Erythroblast (primary cell): ENCODE data around the gene AGPS.
"Not testable (repeated sequence)": the region's sequence is repeated elsewhere in the genome, so short reads cannot be mapped to it uniquely, and the experiment has no call there.

Experiments
- DNase-seq, 2 experiments: peaks; one replicate each; lab custom pipeline; 2025; lab: John Stamatoyannopoulos, UW
- GATA1 ChIP-seq: IDR thresholded peaks from 2 replicates; pipeline ENCODE4 v1.6.1; 2011; ENCODE audit warnings: low read depth, mild to moderate bottlenecking, control low read depth, low read length, moderate library complexity
- POLR2A ChIP-seq: IDR thresholded peaks from 2 replicates; pipeline ENCODE4 v1.6.1; 2011; ENCODE audit warnings: mild to moderate bottlenecking, low read length

Gene AGPS

DNA sequence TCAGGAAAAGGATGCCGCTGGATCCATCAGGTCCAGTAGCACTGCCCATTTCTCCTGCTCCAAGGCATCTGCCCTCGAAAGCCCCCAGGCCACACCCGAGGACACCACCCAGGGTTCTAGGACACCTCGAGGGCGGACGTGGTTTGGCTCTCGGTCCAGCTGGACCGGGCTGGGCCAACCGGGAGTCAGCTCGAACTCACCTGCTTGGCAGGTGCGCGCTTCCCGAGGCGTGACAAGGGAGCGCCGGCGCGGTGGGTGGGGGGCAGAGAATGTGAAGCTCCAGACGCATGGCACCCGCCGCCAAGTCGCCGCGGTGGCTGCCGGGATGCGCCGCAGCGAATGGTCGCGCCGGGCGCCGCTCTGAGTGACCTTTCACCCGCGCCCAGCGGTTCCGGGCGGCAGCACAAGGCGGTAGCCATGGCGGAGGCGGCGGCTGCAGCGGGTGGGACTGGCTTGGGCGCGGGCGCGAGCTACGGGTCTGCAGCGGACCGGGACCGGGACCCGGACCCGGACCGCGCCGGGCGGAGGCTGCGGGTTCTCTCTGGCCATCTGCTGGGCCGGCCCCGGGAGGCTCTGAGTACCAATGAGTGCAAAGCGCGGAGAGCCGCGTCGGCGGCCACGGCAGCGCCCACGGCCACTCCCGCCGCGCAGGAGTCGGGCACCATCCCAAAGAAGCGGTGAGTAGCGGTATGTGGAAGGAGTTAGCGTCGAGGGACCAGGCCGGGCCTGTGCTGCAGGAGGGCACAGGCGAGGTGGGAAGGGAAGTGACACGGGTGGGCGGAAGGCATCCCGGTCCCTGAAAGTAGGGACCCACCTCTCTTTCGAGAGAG, at the start of gene AGPS:
TSS of gene AGPS (plus strand) at position 401 of the 830 bp plus-strand sequence. CDS start at position 418, 17 bp downstream.
- TF ChIP-seq GATA1 (no peak), POLR2A (peak; percentile 86)
- peak; percentile 86 to 90 for DNase-seq

DNA sequence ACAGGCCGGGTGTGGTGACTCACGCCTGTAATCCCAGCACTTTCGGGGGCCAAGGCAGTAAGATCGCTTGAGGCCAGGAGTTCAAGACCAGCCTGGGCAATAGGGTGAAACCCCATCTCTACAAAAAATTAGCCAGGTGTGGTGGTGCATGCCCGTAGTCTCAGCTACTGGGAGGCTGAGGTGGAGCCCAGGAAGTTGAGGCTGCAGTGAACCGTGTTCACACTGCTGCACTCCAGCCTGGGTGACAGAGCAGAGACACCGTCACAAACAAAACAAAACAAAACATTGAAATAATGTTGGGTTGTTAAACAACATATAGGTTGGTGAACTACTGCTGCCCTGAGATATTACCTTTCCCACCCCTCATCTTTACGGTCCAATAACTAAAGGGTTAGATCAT, 48.8 kb upstream of the AGPS start:
- DNase-seq = no peak
- TF ChIP-seq POLR2A (no peak), GATA1 (no peak)

DNA sequence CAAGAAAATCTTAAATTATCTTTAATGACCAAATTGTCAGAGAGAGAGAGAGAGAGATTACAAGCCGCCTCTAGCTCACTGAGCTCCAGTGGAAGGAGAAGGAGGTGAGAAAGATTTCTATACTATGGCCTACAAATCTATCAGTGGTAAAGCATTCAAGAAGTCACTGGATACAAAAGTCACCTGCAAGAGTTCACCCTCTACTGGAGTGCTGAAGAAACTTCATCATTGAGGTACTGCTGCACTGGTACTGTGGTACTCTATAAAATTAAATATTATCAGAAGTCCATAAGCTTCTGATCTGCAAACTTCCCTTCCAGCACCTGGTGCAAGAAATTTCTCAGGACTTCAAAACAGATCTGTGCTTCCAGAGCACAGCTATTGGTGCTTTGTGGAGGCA, 48.3 kb upstream of the AGPS start:
- DNase-seq = no peak
- TF ChIP-seq GATA1 (no peak), POLR2A (no peak)

DNA sequence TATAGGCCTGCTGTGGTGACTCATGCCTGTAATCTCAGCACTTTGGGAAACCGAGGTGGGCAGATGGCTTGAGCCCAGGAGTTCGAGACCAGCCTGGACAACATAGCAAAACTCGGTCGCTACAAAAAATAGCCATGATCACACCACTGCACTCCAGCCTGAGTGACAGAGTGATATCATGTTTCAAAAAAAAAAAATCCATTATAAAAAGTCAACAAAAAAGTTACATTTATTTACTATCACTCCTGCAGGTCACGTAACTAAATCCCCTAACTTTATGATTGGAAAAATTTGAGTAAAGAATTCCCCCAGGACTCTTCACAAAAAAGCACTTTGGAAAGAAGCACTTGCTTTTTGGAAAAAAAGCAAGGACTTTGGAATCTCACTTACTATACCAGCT, 46.4 kb upstream of the AGPS start:
- no peak for DNase-seq
- TF ChIP-seq GATA1 (no peak), POLR2A (no peak)

DNA sequence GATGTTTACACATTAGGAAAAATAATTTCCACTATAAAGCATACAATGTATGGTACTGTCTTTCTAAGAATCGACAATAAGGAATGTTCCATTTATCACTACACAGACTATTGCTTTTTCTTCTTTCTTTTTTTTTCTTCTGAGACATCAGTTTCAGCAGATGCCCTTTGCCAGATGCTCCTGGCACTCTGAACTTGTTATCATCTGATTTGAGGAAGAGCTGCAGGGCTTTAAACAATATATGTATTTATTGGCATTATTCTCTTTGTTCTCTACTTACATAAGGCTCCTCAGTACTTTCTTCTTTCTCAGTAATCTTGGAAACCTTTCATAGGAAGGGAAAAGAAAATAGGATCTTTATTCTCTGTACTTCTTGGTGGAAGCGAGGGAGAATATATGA, 45.0 kb upstream of the AGPS start:
- DNase-seq = no peak
- no peak for TF ChIP-seq POLR2A
- TF ChIP-seq GATA1 = no peak

DNA sequence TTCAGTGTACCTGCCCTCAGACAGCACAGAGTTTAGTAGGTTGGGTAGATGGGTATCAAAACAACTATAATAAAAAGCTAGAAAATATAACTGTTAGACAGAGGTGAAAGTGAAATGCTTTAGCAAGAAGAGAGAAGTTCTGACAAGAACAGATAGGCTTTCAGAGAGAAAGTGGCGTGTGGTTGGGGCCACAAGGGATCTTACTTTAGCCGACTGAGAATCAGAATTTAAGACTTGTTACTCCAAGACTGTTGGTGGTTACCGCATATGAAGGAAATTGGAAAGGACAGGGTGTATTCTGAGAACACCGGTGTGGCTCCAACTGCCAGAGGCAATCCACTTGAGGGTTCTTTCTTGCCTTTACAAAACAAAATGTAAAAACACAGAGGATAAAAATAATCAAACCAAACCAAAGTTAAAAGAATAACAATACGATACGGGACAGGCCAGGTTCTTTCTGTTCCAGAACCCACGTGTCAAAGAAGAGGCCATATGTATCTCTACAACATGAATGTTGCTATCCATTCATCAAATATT, 44.4 kb upstream of the AGPS start:
- DNase-seq = no peak

DNA sequence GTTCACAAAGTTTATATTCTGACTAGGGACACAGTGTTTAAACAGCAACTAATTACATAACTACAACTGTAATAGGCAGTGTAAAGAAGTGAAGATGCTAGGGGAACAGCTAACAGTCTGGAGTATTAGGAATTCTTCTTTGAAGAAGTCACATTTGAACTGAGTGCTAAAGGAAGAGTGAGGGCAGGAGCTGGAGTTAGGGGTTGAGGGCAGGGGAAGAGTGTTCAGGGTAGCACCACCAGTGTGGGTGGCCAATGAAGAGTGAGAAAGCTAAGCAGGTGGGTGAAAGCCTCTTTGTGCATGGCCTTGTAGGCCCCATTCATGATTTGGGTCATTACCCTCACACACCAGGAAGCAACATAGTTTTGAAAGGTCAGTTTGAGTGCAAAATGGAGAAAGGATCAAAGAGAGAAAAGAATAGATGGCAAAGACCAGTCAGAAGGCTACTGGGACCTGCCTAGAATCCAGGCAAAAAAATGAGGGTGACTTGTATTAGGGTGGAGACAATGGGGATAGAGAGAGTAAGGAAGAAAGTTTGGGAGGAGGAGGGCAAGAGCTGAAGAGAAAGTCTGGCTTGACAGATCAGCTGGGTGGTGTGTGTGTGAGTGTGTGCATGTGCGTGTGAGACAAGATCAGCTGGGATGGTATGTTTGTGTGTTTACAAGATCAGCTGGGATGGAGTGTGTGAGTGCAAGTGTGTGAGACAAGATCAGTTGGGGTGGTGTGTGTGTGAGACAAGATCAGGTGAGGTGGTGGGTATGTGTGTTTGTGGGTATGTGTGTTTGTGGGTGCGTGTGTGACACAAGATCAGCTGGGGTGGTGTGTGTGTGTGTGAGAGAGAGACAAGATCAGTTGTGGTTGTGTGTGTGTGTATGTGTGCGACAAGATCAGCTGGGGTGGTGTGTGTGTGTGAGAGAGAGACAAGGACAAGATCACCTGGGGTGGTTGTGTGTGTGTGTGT, 43.6 kb upstream of the AGPS start:
- no peak for DNase-seq
- TF ChIP-seq GATA1 (no peak), POLR2A (no peak)

More for the DNA sequence above, 44.4 kb upstream of the AGPS start:
- TF ChIP-seq POLR2A = no peak
- no peak for TF ChIP-seq GATA1

DNA sequence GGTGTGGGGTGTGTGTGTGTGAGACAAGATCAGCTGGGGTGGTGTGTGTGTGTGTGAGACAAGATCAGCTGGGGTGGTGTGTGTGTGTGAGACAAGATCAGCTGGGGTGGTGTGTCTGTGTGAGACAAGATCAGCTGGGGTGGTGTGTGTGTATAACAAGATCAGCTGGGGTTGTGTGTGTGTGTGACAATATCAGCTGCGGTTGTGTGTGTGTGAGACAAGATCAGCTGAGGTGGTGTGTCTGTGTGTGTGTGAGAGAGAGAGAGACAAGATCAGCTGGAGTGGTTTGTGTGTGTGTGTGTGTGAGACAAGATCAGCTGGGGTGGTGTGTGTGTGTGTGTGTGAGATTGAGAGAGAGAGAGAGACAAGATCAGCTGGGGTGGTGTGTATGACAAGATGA, 41.9 kb upstream of the AGPS start:
- DNase-seq = peak in 1 of 2 experiments; percentile 41

DNA sequence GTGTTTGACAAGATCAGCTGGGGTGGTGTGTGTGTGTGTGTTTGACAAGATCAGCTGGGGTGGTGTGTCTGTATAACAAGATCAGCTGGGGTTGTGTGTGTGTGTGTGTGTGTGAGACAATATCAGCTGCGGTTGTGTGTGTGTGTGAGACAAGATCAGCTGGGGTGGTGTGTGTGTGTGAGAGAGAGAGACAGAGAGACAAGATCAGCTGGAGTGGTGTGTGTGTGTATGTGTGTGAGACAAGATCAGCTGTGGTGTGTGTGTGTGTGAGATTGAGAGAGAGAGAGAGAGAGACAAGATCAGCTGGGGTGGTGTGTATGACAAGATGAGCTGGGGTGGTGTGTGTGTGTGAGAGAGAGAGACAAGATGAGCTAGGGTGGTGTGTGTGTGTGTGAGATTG, 41.5 kb upstream of the AGPS start:
- peak in 1 of 2 experiments; percentile 26 for DNase-seq

DNA sequence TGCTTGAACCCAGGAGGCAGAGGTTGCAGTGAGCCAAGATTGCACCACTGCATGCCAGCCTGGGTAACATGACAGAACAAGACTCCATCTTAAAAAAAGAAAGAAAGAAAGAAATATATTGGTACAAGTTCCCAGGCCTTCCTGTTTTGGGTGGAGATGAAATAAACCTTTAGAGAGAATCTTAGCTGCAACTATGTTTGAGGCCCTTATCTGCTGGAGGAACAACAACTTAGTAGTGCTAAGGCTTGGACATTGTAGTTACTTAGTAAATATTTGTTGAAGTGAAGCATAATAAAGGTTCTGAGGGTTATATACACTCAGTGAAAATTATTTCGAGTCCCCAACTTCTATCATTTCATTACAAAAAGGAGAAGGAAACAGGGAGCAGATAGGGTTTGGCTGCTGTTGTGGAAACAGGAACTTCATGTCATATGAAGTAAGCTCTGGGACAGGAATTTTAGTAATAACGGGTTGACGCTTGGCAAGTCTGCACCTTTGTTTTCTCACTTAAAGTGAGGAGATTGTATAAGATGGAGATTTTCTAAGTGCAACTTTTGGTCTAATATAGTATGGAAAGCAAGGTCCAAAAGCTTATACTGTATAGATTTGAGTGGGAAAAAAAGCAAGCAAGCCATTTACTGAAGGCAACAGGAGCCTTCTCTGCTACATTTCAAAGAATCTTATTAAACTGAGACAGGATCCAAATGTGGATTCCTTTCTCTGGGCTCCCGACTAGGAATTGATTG, 40.0 kb upstream of the AGPS start:
- no peak for TF ChIP-seq POLR2A
- no peak for TF ChIP-seq GATA1
- DNase-seq = no peak

DNA sequence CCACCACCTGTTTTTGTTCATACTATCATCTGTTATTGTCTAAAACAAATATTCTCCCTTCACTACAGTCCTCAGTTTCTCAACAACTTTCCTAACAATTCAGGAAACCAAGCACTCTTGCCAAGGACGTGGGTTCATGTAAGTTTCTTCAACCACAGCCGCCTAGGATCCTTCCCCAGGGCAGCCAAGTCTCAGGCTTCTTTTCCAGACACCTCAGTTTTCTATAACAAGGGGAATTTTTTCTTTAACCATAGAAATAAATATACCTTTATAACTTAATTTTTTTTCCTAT, 39.4 kb upstream of the AGPS start:
- TF ChIP-seq POLR2A (no peak), GATA1 (no peak)
- DNase-seq = no peak

DNA sequence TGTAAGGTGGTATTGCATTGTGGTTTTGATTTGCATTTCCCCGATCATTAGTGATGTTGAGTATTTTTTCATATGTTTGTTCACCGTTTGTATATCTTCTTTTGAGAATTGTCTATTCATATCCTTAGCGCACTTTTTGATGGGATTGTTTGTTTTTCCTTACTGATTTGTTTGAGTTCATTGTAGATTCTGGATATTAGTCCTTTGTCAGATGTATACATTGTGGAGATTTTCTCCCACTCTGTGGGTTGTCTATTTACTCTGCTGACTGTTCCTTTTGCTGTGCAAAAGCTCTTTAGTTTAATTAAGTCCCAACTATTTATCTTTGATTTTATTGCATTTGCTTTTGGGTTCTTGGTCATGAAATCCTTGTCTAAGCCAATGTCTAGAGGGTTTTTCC, 38.0 kb upstream of the AGPS start:
- not testable (repeated sequence) for DNase-seq

DNA sequence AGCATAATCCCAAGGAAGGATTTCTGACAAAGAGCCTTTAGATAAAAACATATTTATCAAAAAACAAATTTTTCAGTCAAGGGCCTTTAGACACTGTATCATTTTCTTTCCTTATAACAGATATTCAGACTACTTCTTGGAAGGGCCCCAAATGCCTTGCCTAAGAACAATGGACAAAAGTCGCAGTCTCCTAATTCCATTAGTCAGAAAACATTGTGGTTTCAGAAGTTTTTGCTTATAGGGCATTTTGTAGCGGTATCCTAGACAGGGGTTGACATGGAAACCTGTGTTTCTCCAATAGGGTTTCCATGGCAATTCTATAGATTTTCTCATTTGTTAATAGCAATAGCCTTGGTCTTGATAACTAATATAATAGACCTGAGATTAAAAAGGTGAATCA, 36.7 kb upstream of the AGPS start:
- DNase-seq = no peak

More for the DNA sequence above, 36.7 kb upstream of the AGPS start:
- no peak for TF ChIP-seq POLR2A
- TF ChIP-seq GATA1 = no peak
